Activated CD8-positive, alpha-beta memory T cell treated with anti-CD3 and anti-CD28 coated beads, Interleukin-2, amount 50 U/mL, for 24 hours (primary cell): ENCODE results near the gene PCDHGB4.
"Not testable (repeated sequence)": the region's sequence is repeated elsewhere in the genome, so short reads cannot be mapped to it uniquely, and the experiment has no call there.

Experiments used
- DNase-seq: peaks from one replicate; pipeline ENCODE4 v3.0.0-alpha.2; 2020; ENCODE audit errors: extremely low read depth

Gene PCDHGB4

DNA sequence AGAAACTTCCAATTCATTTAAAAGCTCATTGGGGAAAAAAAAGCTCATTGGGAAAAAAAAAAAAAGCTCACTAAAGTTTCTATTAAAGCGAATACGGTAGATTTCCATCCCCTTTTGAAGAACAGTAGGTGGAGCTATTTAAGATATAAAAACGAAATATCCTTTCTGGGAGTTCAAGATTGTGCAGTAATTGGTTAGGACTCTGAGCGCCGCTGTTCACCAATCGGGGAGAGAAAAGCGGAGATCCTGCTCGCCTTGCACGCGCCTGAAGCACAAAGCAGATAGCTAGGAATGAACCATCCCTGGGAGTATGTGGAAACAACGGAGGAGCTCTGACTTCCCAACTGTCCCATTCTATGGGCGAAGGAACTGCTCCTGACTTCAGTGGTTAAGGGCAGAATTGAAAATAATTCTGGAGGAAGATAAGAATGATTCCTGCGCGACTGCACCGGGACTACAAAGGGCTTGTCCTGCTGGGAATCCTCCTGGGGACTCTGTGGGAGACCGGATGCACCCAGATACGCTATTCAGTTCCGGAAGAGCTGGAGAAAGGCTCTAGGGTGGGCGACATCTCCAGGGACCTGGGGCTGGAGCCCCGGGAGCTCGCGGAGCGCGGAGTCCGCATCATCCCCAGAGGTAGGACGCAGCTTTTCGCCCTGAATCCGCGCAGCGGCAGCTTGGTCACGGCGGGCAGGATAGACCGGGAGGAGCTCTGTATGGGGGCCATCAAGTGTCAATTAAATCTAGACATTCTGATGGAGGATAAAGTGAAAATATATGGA is 43.0 kb downstream of the PCDHGB4 start, which contains the start of gene PCDHGA12:
PCDHGA12 (plus strand) TSS at position 176 of the 782 bp plus-strand sequence; CDS start at position 429, 253 bp downstream.
- DNase-seq: no peak

DNA sequence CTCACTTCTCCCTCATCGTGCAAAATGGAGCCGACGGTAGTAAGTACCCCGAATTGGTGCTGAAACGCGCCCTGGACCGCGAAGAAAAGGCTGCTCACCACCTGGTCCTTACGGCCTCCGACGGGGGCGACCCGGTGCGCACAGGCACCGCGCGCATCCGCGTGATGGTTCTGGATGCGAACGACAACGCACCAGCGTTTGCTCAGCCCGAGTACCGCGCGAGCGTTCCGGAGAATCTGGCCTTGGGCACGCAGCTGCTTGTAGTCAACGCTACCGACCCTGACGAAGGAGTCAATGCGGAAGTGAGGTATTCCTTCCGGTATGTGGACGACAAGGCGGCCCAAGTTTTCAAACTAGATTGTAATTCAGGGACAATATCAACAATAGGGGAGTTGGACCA is 43.8 kb downstream of the PCDHGB4 start:
- no peak for DNase-seq

- not testable (repeated sequence) for DNase-seq
Observed at GRCh38 chr5:141432308-141432707, 44.8 kb downstream of the PCDHGB4 start.

DNA sequence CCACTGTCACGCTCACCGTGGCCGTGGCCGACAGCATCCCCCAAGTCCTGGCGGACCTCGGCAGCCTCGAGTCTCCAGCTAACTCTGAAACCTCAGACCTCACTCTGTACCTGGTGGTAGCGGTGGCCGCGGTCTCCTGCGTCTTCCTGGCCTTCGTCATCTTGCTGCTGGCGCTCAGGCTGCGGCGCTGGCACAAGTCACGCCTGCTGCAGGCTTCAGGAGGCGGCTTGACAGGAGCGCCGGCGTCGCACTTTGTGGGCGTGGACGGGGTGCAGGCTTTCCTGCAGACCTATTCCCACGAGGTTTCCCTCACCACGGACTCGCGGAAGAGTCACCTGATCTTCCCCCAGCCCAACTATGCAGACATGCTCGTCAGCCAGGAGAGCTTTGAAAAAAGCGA is 45.2 kb downstream of the PCDHGB4 start:
- not testable (repeated sequence) for DNase-seq

DNA sequence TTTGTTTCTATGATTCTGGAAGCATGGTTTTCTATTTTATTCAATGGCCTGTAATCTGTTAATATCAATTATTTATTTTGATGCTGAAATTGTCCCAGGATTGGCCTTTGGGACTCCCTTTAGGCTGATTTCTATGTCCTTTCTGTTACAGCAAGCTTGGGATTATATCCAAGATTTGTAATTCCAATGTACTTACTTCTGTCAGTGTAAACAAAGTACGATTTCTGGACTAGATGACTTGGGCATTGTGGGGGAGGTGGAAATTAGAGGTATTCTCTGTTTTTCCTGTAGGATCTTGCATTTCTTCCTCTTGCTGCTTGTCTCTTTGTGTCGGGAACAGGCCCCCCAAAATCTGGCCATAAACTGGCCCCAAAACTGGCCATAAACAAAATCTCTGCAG is 46.5 kb downstream of the PCDHGB4 start:
- no peak for DNase-seq

DNA sequence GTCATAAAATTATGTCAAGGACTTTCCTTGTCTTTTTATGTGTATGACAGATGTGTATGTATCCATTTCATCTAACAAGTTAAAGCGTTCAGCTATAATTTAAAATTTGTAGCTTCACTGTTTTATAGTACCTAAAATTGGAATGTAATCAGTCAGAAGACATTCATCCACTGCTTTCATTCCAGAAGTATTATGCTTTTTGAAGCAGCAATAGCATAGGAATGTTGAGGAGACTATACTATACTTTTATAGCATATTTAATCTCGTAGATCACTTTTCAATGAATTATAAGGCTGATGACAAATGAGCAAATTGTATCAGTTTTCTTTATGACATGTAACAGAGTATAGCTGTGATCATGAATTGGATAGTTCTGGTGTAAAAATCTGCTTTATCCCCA is 49.7 kb downstream of the PCDHGB4 start:
- DNase-seq: no peak

- no peak for DNase-seq
Observed at GRCh38 chr5:141439411-141440141, 52.1 kb downstream of the PCDHGB4 start.
